Measurements from ENCODE around the gene GRN. TPM values are rescaled to one million over a fixed set of nuclear protein-coding genes. Genes with fewer than 3 reads are reported as not detected.

GRN gene

DNA sequence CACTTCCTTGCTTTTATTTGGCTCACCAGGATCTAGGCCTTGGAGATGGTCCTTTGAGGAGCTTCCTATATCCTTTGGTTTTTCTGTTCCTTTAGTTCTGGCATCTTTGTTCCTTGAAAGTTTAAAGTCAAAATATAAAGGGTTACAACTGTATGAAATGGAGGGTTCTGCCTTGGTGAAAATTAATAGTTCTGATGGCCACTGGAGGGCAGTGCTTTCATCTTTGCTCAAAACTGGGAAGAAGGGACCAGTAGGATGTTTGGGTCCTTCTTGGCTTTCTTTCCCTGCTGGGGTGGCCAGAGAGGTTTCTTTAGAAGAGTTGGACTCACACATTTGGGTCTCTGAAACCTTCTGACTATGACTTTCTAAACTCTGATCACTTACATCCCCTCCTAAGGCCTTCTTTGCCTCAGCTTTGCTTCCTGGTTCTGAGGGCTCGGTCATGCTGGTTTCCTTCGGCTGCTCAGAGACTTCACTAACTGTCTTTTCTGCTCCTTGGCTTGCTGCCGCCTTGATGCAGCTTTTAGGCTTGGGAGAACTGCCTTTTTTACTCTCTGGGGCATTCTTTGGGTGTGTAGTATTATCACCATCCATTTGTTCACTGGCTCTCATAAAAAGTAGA lies 55.2 kb downstream of the GRN start:
- no peak overlapping the region for H2BK15ac ChIP-seq (ENCODE audit: low read depth, poor library complexity, severe bottlenecking)
- peaks cover 5% of the 10 kb centered on the region for H3K4me1 ChIP-seq (ENCODE audit: control insufficient read depth, insufficient read depth, low read depth, low read length)
- no peak overlapping the region for H3K18ac ChIP-seq (ENCODE audit: low read depth in 1 of 2, low read length in 2 of 2)
- H3K27me3 ChIP-seq (ENCODE audit: control insufficient read depth in 1 of 2, insufficient read depth in 1 of 2, low read length in 2 of 2) = no peaks in the 10 kb centered on the region
- no peak overlapping the region for H4K91ac ChIP-seq (ENCODE audit: low read length)
- DNase-seq = peak; percentile 39
- H3K4ac ChIP-seq (ENCODE audit: low read depth in 1 of 2, low read length in 2 of 2) = no peak overlapping the region
- WGBS = 100% methylated on average over 3 of the region's 3 CpGs
- H3K9me3 ChIP-seq (ENCODE audit: control insufficient read depth, low read length) = no peaks in the 10 kb centered on the region
- H3K27ac ChIP-seq (ENCODE audit: low read length, poor library complexity, severe bottlenecking) = no peak overlapping the region
- H3K79me1 ChIP-seq (replicated peaks; ENCODE audit: low read length, poor library complexity, severe bottlenecking) = peaks cover 31% of the 10 kb centered on the region
- H3K14ac ChIP-seq (ENCODE audit: low read length in 2 of 2) = no peak overlapping the region
- H3K23ac ChIP-seq (ENCODE audit: low read length in 2 of 2) = no peak overlapping the region
- no peak overlapping the region for H2BK120ac ChIP-seq (ENCODE audit: low read depth, low read length)
- H2BK5ac ChIP-seq (ENCODE audit: low read depth, low read length, poor library complexity, severe bottlenecking) = no peak overlapping the region
- H3K4me3 ChIP-seq (ENCODE audit: insufficient read depth in 1 of 2, low read depth in 1 of 2, low read length in 2 of 2) = no peak overlapping the region
- no peak overlapping the region for H2BK12ac ChIP-seq (ENCODE audit: low read length in 2 of 2)
- no peak overlapping the region for H3K4me2 ChIP-seq (ENCODE audit: low read length, poor library complexity, severe bottlenecking)
- H4K8ac ChIP-seq (ENCODE audit: low read length) = no peak overlapping the region
- peak overlapping the region; percentile 9 for H3K9ac ChIP-seq (ENCODE audit: low read length)
- no peak overlapping the region for H2AFZ ChIP-seq (ENCODE audit: low read depth, low read length)
- H3K36me3 ChIP-seq (ENCODE audit: control insufficient read depth in 1 of 2, insufficient read depth in 2 of 2, low read depth in 1 of 2, low read length in 2 of 2) = peaks cover 47 to 86% of the 10 kb centered on the region in 2 experiments
- H2AK5ac ChIP-seq (ENCODE audit: low read length, severe bottlenecking) = no peak overlapping the region

Small RNA genes within 50 kb of the gene (small RNA-seq; reads per million reads assigned to genes)
- gene RF00012 (ENCODE audit: low read depth) (not detected), gene RNU6-453P (ENCODE audit: low read depth) (not detected)
